GM15510 (cell line): ENCODE results near the gene SGMS1.

ENCODE experiments used
- POLR2A ChIP-seq: IDR thresholded peaks from 3 replicates; pipeline ENCODE4 v1.6.1; 2011; ENCODE audit warnings: borderline replicate concordance; ENCODE audit not compliant: insufficient read length; ENCODE audit errors: extremely low read depth

The SGMS1 gene

DNA sequence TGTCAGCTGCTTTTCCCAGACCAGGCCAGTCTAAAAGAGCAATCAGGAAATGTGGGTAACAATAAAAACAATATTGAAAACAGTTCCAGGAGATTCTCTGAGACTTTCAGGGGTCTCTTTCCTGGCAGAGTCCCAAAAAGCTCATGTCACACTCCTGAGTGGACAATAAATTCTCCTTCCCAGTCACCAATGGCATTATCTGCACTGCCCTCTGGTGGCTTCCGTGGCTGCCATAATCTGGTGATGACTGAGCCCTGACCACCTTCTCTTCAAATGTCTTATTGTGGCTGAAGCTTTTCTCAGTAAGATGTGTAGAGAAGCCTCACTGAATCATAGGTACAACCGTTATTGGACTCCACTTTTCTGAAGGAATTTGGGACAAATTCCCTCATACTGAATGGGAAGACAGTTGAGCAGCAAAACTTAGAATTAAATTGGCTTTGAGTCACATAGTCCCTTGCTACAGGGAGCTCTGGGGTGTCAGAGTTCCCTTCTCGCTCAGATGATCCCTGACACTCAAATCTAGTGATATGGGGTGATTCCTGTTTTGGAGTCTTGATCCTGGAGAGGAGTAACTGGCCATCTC, 348.0 kb downstream of the SGMS1 start:
- no peak for TF ChIP-seq POLR2A

GRCh38 chr10:50272531-50272930, 351.2 kb downstream of the SGMS1 start:
- TF ChIP-seq POLR2A, result no peak

- TF ChIP-seq POLR2A, result no peak
These were observed 352.0 kb downstream of the SGMS1 start for GRCh38 chr10:50271564-50272250.

DNA sequence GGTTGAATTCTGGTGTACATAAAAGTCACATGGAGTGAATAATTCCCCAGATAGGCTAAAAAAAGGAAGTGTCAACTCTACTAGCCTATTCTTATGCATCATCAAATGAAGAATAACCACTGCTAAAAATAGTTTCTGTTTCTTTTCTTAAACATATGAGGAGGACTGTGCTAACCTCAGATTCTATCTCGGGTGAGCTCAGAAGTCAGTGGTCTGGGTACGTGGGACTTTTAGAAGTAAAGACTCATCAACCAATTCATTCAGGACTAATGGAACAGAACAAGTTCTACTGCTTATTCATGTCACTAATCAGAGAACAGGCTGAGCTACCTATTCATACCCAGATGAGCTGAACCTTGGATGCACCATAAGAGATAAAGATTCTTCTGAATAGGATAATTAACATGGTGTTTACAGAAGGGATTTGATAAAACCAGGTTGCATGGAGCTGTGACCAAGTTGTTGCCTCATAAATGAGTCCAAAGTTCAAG, 362.9 kb downstream of the SGMS1 start:
- TF ChIP-seq POLR2A, result no peak
